ENCODE data around the gene ERG28.

ERG28 gene

GRCh38 chr14:75675265-75675960 is 14.7 kb upstream of the ERG28 start:
- DNase-seq (ENCODE audit: low spot score), result no peak
- no peak for TF ChIP-seq CTCF (IDR thresholded peaks at IDR 0.05; ENCODE audit: extremely low read depth, missing control alignments)

GRCh38 chr14:75673345-75674035 is 12.8 kb upstream of the ERG28 start:
- peak; percentile 34 for DNase-seq (ENCODE audit: low spot score)

GRCh38 chr14:75672605-75673192 is 12.0 kb upstream of the ERG28 start:
- no peak for TF ChIP-seq CTCF (IDR thresholded peaks at IDR 0.05; ENCODE audit: extremely low read depth, missing control alignments)
- DNase-seq (ENCODE audit: low spot score), result no peak

More at GRCh38 chr14:75673345-75674035, 12.8 kb upstream of the ERG28 start:
- no peak for TF ChIP-seq CTCF (IDR thresholded peaks at IDR 0.05; ENCODE audit: extremely low read depth, missing control alignments)

- DNase-seq (ENCODE audit: low spot score), result no peak
- TF ChIP-seq CTCF (IDR thresholded peaks at IDR 0.05; ENCODE audit: extremely low read depth, missing control alignments), result no peak
These were observed 6.6 kb upstream of the ERG28 start for GRCh38 chr14:75667099-75667765.

GRCh38 chr14:75662966-75663365 is 2.3 kb upstream of the ERG28 start:
- no peak for DNase-seq (ENCODE audit: low spot score)
- TF ChIP-seq CTCF (IDR thresholded peaks at IDR 0.05; ENCODE audit: extremely low read depth, missing control alignments), result no peak

GRCh38 chr14:75661499-75661814 is 781 bp upstream of the ERG28 start:
- no peak for TF ChIP-seq CTCF (IDR thresholded peaks at IDR 0.05; ENCODE audit: extremely low read depth, missing control alignments)
- no peak for DNase-seq (ENCODE audit: low spot score)

- DNase-seq (ENCODE audit: low spot score), result no peak
- TF ChIP-seq CTCF (IDR thresholded peaks at IDR 0.05; ENCODE audit: extremely low read depth, missing control alignments), result no peak
These were observed 442 bp downstream of the ERG28 start for GRCh38 chr14:75660238-75660629.

All from GM20000 (cell line).